ENCODE data around the gene GSK3B.

- TF ChIP-seq CTCF (IDR thresholded peaks at IDR 0.05) (no peak), POLR2A (IDR thresholded peaks at IDR 0.05) (no peak)
Observed at GRCh38 chr3:119911748-119912147, 182.5 kb downstream of the GSK3B start.
